Activated T-cell treated with anti-CD3 and anti-CD28 coated beads for 1 hour (primary cell): ENCODE results near the gene PSMA6.
A peak's percentile ranks its signal among the peaks of the same experiment; 100 is the strongest.
"Not testable (repeated sequence)": the region's sequence is repeated elsewhere in the genome, so short reads cannot be mapped to it uniquely, and the experiment has no call there.

Experiments used
- DNase-seq: peaks from one replicate; pipeline ENCODE4 v3.0.0-alpha.2; 2020; ENCODE audit warnings: low read depth

Gene PSMA6

GRCh38 chr14:35292051-35292769 lies at the start of gene PSMA6:
TSS of gene PSMA6 (plus strand) at chr14:35292382. CDS start at chr14:35292477, 95 bp downstream.
- DNase-seq: peak; percentile 99

GRCh38 chr14:35242599-35243311 lies 49.4 kb upstream of the PSMA6 start:
- DNase-seq: no peak

GRCh38 chr14:35243956-35244355 lies 48.2 kb upstream of the PSMA6 start:
- no peak for DNase-seq

- DNase-seq: no peak
Observed at GRCh38 chr14:35244542-35244941, 47.6 kb upstream of the PSMA6 start.

- no peak for DNase-seq
Observed at GRCh38 chr14:35245051-35245450, 47.1 kb upstream of the PSMA6 start.

- DNase-seq: no peak
Observed at GRCh38 chr14:35247777-35248475, 44.3 kb upstream of the PSMA6 start.

GRCh38 chr14:35248476-35248788 lies 43.8 kb upstream of the PSMA6 start:
- no peak for DNase-seq

GRCh38 chr14:35250319-35250718 lies 41.9 kb upstream of the PSMA6 start:
- DNase-seq: no peak

GRCh38 chr14:35252451-35252868 lies 39.7 kb upstream of the PSMA6 start:
- DNase-seq: no peak

GRCh38 chr14:35253056-35253455 lies 39.1 kb upstream of the PSMA6 start:
- DNase-seq: not testable (repeated sequence)

- DNase-seq: not testable (repeated sequence)
Observed at GRCh38 chr14:35254034-35254622, 38.1 kb upstream of the PSMA6 start.

- no peak for DNase-seq
Observed at GRCh38 chr14:35254736-35255135, 37.4 kb upstream of the PSMA6 start.

- no peak for DNase-seq
Observed at GRCh38 chr14:35255711-35256110, 36.5 kb upstream of the PSMA6 start.

GRCh38 chr14:35257809-35258208 lies 34.4 kb upstream of the PSMA6 start:
- DNase-seq: no peak

- DNase-seq: no peak
Observed at GRCh38 chr14:35258420-35258819, 33.8 kb upstream of the PSMA6 start.

- no peak for DNase-seq
Observed at GRCh38 chr14:35261774-35262173, 30.4 kb upstream of the PSMA6 start.

GRCh38 chr14:35262436-35262835 lies 29.7 kb upstream of the PSMA6 start:
- DNase-seq: no peak

- no peak for DNase-seq
Observed at GRCh38 chr14:35268946-35269345, 23.2 kb upstream of the PSMA6 start.

GRCh38 chr14:35274805-35275204 lies 17.4 kb upstream of the PSMA6 start:
- DNase-seq: no peak

- DNase-seq: no peak
Observed at GRCh38 chr14:35277179-35277578, 15.0 kb upstream of the PSMA6 start.

- no peak for DNase-seq
Observed at GRCh38 chr14:35279369-35279768, 12.8 kb upstream of the PSMA6 start.

GRCh38 chr14:35281341-35281740 lies 10.8 kb upstream of the PSMA6 start:
- DNase-seq: no peak

- DNase-seq: no peak
Observed at GRCh38 chr14:35284506-35284905, 7.7 kb upstream of the PSMA6 start.
